SK-N-SH (cell line): Measurements from ENCODE around the gene ME2. TPM values are rescaled to one million over a fixed set of nuclear protein-coding genes. Genes with fewer than 3 reads are reported as not detected.

Source experiments
- CTCF ChIA-PET: fragments of 300-600, 350-600 bp; formaldehyde crosslinking; extraction: SDS; loops from one replicate; lab custom pipeline; 2021; lab: Yijun Ruan, JAX
- POLR2A ChIA-PET: fragments of 350-600 bp; sonication (Branson Sonifier 250); formaldehyde crosslinking; extraction: SDS; loops from one replicate; lab custom pipeline; 2020; ENCODE audit warnings: antibody characterized with exemption, inconsistent platforms; lab: Yijun Ruan, JAX
- DNase-seq: peaks from one replicate; pipeline ENCODE4 v3.0.0; 2012
- H2AFZ ChIP-seq: fragments of 200-600 bp; sonication (generic); 2 replicates; pipeline ENCODE4 v1.8.1; 2016; ENCODE audit warnings: antibody characterized with exemption, mild to moderate bottlenecking, low read depth
- H3F3A ChIP-seq: fragments of 200-600 bp; sonication (generic); replicated peaks from 2 replicates; pipeline ENCODE3; 2016; ENCODE audit warnings: antibody characterized with exemption, mild to moderate bottlenecking; ENCODE audit not compliant: insufficient read depth
- H3K27ac ChIP-seq, 2 experiments: fragments of 200-500 bp in 1 of 2; fragments of 200-600 bp in 1 of 2; sonication (Bioruptor generic) in 1 of 2; sonication (generic), shearing (Covaris generic) in 1 of 2; 2 replicates each; pipeline versions ENCODE4 v1.5.1 to v1.6.1; 2014 to 2016; ENCODE audit warnings: low read depth in 2 of 2, inconsistent platforms in 1 of 2, low read length in 1 of 2, mild to moderate bottlenecking in 1 of 2, mixed read lengths in 1 of 2
- H3K27me3 ChIP-seq: fragments of 200-600 bp; sonication (generic), shearing (Covaris generic); 2 replicates; pipeline ENCODE4 v1.6.1; 2016; ENCODE audit warnings: mixed run types; ENCODE audit not compliant: insufficient read depth
- H3K36me3 ChIP-seq, 2 experiments: fragments of 200-500 bp in 1 of 2; fragments of 200-600 bp in 1 of 2; sonication (Bioruptor generic) in 1 of 2; sonication (generic) in 1 of 2; replicated peaks in 1 of 2; 2 replicates each; pipeline versions ENCODE3 to v1.5.1; 2014 to 2016; ENCODE audit warnings: low read length in 1 of 2, mild to moderate bottlenecking in 1 of 2; ENCODE audit not compliant: insufficient read depth in 2 of 2, control insufficient read depth in 1 of 2
- H3K4me1 ChIP-seq, 2 experiments: fragments of 200-500 bp in 1 of 2; fragments of 200-600 bp in 1 of 2; sonication (Bioruptor generic) in 1 of 2; sonication (generic), shearing (Covaris generic) in 1 of 2; 2 replicates each; pipeline versions ENCODE4 v1.5.1 to v1.6.1; 2014 to 2016; ENCODE audit warnings: low read depth in 1 of 2, low read length in 1 of 2, mixed run types in 1 of 2; ENCODE audit not compliant: insufficient read depth in 2 of 2, control insufficient read depth in 1 of 2
- H3K4me2 ChIP-seq: fragments of 200-600 bp; sonication (generic), shearing (Covaris generic); 2 replicates; pipeline ENCODE4 v1.6.1; 2017; ENCODE audit warnings: mixed run types
- H3K4me3 ChIP-seq, 2 experiments: fragments of 200-500 bp in 1 of 2; fragments of 200-600 bp in 1 of 2; sonication (Bioruptor generic) in 1 of 2; sonication (generic), shearing (Covaris generic) in 1 of 2; 2 replicates each; pipeline versions ENCODE4 v1.5.1 to v1.8.1; 2014 to 2016; ENCODE audit warnings: low read depth in 2 of 2, inconsistent platforms in 1 of 2, low read length in 1 of 2, mild to moderate bottlenecking in 1 of 2, mixed read lengths in 1 of 2, moderate library complexity in 1 of 2
- H3K79me2 ChIP-seq: fragments of 200-600 bp; sonication (generic); 2 replicates; pipeline ENCODE4 v1.8.1; 2017; ENCODE audit warnings: mild to moderate bottlenecking; ENCODE audit not compliant: insufficient read depth
- H3K9ac ChIP-seq: fragments of 200-600 bp; sonication (generic); 2 replicates; pipeline ENCODE4 v1.6.1; 2017; ENCODE audit warnings: mixed run types
- H3K9me2 ChIP-seq: fragments of 200-600 bp; sonication (generic); 2 replicates; pipeline ENCODE4 v1.6.1; 2017; ENCODE audit warnings: mixed run types
- H3K9me3 ChIP-seq: fragments of 200-600 bp; sonication (generic); 2 replicates; pipeline ENCODE4 v1.6.1; 2017; ENCODE audit warnings: mixed run types, mild to moderate bottlenecking, moderate library complexity
- H4K20me1 ChIP-seq: fragments of 200-600 bp; sonication (generic); 2 replicates; pipeline ENCODE4 v1.6.1; 2017; ENCODE audit warnings: mild to moderate bottlenecking, mixed run types; ENCODE audit not compliant: insufficient read depth
- EP300 ChIP-seq, 2 experiments: IDR thresholded peaks; 2 replicates each; pipeline versions ENCODE4 v1.4.0 to v1.6.1; 2012; ENCODE audit warnings: borderline replicate concordance in 1 of 2, low read depth in 1 of 2, low read length in 1 of 2
- FOXJ3 ChIP-seq: sonication (generic); formaldehyde crosslinking; IDR thresholded peaks from 2 replicates; pipeline ENCODE4 v1.5.1; 2020; ENCODE audit warnings: mild to moderate bottlenecking, missing genetic modification reagents
- JUND ChIP-seq: IDR thresholded peaks from 2 replicates; pipeline ENCODE4 v1.4.0; 2012
- MEF2A ChIP-seq: IDR thresholded peaks from 2 replicates; pipeline ENCODE4 v1.4.0; 2012; ENCODE audit warnings: low read depth, borderline replicate concordance
- RAD21 ChIP-seq: IDR thresholded peaks from 2 replicates; pipeline ENCODE4 v1.6.1; 2012; ENCODE audit warnings: mild to moderate bottlenecking, low read length
- REST ChIP-seq: IDR thresholded peaks from 2 replicates; pipeline ENCODE4 v1.6.1; 2012; ENCODE audit warnings: mild to moderate bottlenecking, low read depth, low read length, moderate library complexity
- RFX5 ChIP-seq: IDR thresholded peaks from 2 replicates; pipeline ENCODE4 v1.6.1; 2012; ENCODE audit warnings: mild to moderate bottlenecking, improper control_type of control experiment, low read length
- SMC3 ChIP-seq: IDR thresholded peaks from 2 replicates; pipeline ENCODE4 v1.6.1; 2012; ENCODE audit warnings: low read depth, low read length, improper control_type of control experiment
- WGBS: methylation state at CpG from one replicate; pipeline ENCODE4 v1.1.6; 2017; ENCODE audit warnings: low lambda C conversion rate; 5-methylcytosine and 5-hydroxymethylcytosine counted together
- polyA plus RNA-seq, 3 experiments: library from polyadenylated mRNA; depleted of rRNA; stranded (reverse); fragments of >200 nt; gene quantifications; 2 replicates each; pipeline ENCODE4 v1.2.3, GENCODE V29; 2012

ME2 gene
- polyA plus RNA-seq, 1 of the 3 experiments (the other 2 are of a cell fraction): 35.1 TPM

DNA sequence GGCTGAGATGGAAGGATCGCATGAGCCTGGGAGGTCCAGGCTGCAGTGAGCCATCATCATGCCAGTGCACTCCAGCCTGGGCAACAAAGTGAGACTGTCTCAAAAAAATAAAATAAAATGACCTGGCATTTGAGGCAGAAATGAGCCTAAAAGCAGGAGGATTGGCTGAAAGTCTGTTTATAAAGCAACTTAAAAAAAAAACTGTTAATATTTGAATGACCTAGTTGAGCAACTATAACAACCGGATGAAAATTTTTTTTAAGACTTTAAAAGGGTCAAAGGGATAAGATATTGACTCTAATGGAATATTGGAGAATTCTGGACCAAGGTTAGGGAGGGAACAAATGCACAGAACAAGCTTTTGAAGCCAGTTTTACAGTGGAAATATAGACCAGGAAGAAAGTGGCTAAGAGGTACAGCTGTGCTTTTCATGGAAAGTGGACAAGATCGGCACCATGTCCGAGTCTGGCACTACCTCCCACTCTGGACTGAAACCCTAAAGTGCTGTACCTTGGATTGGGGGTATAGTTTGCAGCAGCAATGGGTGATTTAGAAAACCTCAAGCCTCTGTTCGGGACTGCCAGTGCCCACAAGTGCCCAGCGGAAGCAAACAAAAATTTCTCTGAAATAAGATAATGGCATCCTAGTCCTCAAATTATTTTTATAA is 55.8 kb downstream of the ME2 start:
- Histone ChIP-seq H3K36me3 (peaks cover 5 to 21% of the 10 kb centered on the region in 2 experiments), H3K9me2 (no peaks in the 10 kb centered on the region), H3K4me1 (no peaks in the 10 kb centered on the region)
- DNase-seq: no peak
- CTCF ChIA-PET: no interaction called here
- TF ChIP-seq RFX5 (no peak), RAD21 (no peak), REST (no peak), EP300 (IDR thresholded peaks at IDR 0.05; ENCODE audit: borderline replicate concordance in 1 of 2, low read depth in 1 of 2, low read length in 1 of 2) (no peak), JUND (no peak), MEF2A (no peak), FOXJ3 (no peak), SMC3 (no peak)
- TF ChIP-seq, all 33 proteins: peak for 0
- Histone ChIP-seq H3K27me3 (no peaks in the 10 kb centered on the region), H3K79me2 (no peaks in the 10 kb centered on the region), H3F3A (no peaks in the 10 kb centered on the region), H4K20me1 (no peaks in the 10 kb centered on the region), H2AFZ (no peak overlapping the region), H3K9me3 (no peaks in the 10 kb centered on the region), H3K4me2 (no peak overlapping the region), H3K9ac (no peak overlapping the region), H3K27ac (no peak overlapping the region), H3K4me3 (no peak overlapping the region)
- WGBS: 97% methylated on average over 6 of the region's 6 CpGs
- POLR2A ChIA-PET: no interaction called here

DNA sequence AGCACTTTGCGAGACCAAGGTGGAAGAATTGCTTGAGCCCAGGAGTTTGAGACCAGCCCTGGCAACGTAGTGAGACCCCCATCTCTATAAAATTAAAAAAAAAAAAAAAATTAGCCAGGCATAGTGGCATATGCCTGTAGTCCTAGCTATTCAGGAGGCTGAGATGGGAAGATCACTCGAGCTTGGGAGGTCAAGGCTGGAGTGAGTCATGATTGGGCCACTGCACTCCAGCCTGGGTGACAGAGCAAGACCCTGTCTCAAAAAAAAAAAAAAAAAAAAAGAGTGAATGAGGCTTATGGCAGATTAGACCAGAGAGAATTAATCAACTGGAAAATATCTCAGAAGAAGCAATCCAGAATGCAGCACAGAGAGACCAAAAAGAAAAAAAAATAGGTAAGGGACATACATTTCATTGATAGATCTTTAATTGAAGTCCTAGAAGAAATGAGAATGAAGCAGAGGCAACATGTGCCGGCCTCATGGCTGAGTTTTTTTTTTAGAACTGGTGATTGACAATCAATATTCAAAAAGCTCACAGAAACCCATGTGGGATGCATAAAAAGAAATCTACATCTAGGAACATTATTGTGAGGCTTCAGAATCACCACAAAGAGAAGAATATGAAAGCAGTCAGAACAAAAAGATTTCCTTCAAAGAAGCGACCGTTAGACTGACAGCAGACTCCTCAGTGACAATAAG is 56.7 kb downstream of the ME2 start:
- Histone ChIP-seq H4K20me1 (no peaks in the 10 kb centered on the region), H3F3A (no peaks in the 10 kb centered on the region), H3K79me2 (no peaks in the 10 kb centered on the region), H3K4me2 (no peak overlapping the region), H3K27me3 (no peaks in the 10 kb centered on the region), H3K9me2 (no peaks in the 10 kb centered on the region), H2AFZ (no peak overlapping the region), H3K4me1 (no peaks in the 10 kb centered on the region), H3K27ac (no peak overlapping the region), H3K36me3 (peaks cover 10 to 30% of the 10 kb centered on the region in 2 experiments), H3K9ac (no peak overlapping the region), H3K9me3 (no peaks in the 10 kb centered on the region), H3K4me3 (no peak overlapping the region)
- no peak for DNase-seq
- WGBS: 97% methylated on average over 6 of the region's 6 CpGs
- TF ChIP-seq REST: no peak
- CTCF ChIA-PET: no interaction called here
- POLR2A ChIA-PET: interaction anchor here (0.6 kb wide), 1 partner anchor 57 kb away, joined by 4 read pairs; no protein-coding TSS in a partner anchor
